Tibial nerve (tissue), 4 donors: ENCODE results near the gene GSE1.

ENCODE experiments used
- EP300 ChIP-seq, 2 donors: sonication (generic); formaldehyde crosslinking; IDR thresholded peaks; one replicate each; pipeline ENCODE4 v1.6.1; 2017; ENCODE audit warnings: antibody characterized with exemption in 2 of 2, mild to moderate bottlenecking in 1 of 2
- POLR2A ChIP-seq, 2 donors: fragments of 450-650 bp; IDR thresholded peaks; one replicate each; pipeline ENCODE4 v1.6.1; 2017; ENCODE audit warnings: antibody characterized with exemption in 2 of 2, mild to moderate bottlenecking in 2 of 2, moderate library complexity in 2 of 2
- TF ChIP-seq, protein P1 (sequence below), 5 experiments: fragments of 200-600 bp in 3 of 5; fragments of 450-650 bp in 2 of 5; sonication (generic) in 3 of 5; IDR thresholded peaks; one replicate each; pipeline ENCODE4 v1.5.1; 2016 to 2019; ENCODE audit warnings: antibody characterized with exemption in 5 of 5, mild to moderate bottlenecking in 3 of 5, moderate library complexity in 2 of 5

- TF ChIP-seq, protein P1, sequence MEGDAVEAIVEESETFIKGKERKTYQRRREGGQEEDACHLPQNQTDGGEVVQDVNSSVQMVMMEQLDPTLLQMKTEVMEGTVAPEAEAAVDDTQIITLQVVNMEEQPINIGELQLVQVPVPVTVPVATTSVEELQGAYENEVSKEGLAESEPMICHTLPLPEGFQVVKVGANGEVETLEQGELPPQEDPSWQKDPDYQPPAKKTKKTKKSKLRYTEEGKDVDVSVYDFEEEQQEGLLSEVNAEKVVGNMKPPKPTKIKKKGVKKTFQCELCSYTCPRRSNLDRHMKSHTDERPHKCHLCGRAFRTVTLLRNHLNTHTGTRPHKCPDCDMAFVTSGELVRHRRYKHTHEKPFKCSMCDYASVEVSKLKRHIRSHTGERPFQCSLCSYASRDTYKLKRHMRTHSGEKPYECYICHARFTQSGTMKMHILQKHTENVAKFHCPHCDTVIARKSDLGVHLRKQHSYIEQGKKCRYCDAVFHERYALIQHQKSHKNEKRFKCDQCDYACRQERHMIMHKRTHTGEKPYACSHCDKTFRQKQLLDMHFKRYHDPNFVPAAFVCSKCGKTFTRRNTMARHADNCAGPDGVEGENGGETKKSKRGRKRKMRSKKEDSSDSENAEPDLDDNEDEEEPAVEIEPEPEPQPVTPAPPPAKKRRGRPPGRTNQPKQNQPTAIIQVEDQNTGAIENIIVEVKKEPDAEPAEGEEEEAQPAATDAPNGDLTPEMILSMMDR (IDR thresholded peaks at IDR 0.05), result no peak
- no peak for TF ChIP-seq POLR2A (IDR thresholded peaks at IDR 0.05)
- TF ChIP-seq EP300 (IDR thresholded peaks at IDR 0.05), result no peak
Observed at GRCh38 chr16:85625053-85625452, 11.9 kb downstream of the GSE1 start.
